MG63 (cell line): ENCODE measurements around the gene CCDC110. TPM values are rescaled to one million over a fixed set of nuclear protein-coding genes. Genes with fewer than 3 reads are reported as not detected.

Experiments used
- DNase-seq: peaks from one replicate; pipeline ENCODE4 v3.0.0-alpha.2; 2020
- H3K27me3 ChIP-seq: fragments of 250-450 bp; sonication (Bioruptor Pico); 2 replicates; pipeline ENCODE4 v1.5.1; 2020; ENCODE audit warnings: mild to moderate bottlenecking, moderate library complexity
- H3K36me3 ChIP-seq: fragments of 250-450 bp; sonication (Bioruptor Pico); 2 replicates; pipeline ENCODE4 v1.5.1; 2020; ENCODE audit warnings: mild to moderate bottlenecking, moderate library complexity
- H3K4me3 ChIP-seq: fragments of 250-450 bp; sonication (Bioruptor Pico); 2 replicates; pipeline ENCODE4 v1.5.1; 2020; ENCODE audit warnings: mild to moderate bottlenecking, moderate library complexity
- H3K9me3 ChIP-seq: fragments of 250-450 bp; sonication (Bioruptor Pico); 2 replicates; pipeline ENCODE4 v1.5.1; 2020; ENCODE audit warnings: mild to moderate bottlenecking, moderate library complexity
- total RNA-seq: library from RNA; depleted of rRNA; stranded (reverse); fragments of >200 nt; shearing (Covaris generic); gene quantifications from 2 replicates; pipeline ENCODE4 v1.2.3, GENCODE V29; 2014; ENCODE audit warnings: low replicate concordance; rRNA removed

The CCDC110 gene
- total RNA-seq, 1 experiment from 2014 or later, result not detected

DNA sequence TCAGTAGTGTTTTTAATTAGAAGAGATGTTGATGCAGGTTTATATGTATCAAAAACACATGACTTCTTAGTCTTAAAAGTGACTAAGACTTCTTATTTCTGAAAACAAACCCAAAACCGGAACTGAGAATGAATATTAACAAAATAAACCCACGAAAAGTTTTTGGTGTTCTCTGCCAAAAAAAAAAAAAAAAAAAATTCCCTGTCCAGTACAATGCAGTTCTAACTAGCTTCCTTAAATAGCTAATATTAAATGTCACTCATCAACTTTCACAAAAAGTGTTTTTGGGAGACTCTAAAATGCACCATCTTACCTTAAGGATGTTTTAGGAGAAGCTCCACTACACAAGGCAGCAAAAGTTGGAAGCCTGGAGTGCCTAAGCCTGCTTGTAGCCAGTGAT lies 72.9 kb downstream of the CCDC110 start:
- no peaks in the 10 kb centered on the region; the same call in 1 of the 2 replicates for H3K36me3 ChIP-seq
- no peak for DNase-seq
- no peaks in the 10 kb centered on the region for H3K27me3 ChIP-seq
- no peak overlapping the region for H3K4me3 ChIP-seq
- H3K9me3 ChIP-seq, result no peaks in the 10 kb centered on the region

DNA sequence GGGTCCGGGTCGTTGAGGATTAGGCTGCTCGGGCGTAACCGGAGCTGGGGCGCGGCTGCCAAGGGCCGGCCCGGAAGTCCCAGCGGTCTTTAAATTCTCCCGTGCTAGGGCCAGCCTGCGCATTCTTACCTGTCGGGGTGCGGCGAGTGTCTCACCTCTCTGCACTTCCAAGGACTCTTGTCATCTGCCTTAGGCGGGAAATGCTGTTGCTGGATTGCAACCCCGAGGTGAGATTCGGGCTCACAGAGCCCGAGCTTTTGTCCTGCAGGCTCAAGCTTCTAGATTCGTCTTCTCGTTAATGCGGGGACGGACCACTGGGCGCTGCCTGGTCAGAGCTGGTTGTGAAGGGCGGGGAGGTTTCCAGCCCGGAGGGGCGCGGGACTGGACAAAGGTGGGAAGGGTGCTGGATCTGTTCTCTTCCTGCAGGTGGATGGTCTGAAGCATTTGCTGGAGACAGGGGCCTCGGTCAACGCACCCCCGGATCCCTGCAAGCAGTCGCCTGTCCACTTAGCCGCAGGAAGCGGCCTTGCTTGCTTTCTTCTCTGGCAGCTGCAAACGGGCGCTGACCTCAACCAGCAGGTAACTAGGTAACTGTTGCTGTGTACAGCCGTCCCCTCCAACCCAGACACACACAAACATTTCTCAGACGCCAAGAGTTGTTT lies 74.7 kb downstream of the CCDC110 start, which contains the start of gene ANKRD37:
Gene ANKRD37 (plus strand): TSS at position 118 of the 662 bp plus-strand sequence. CDS start 83 bp downstream, at position 201.
- H3K27me3 ChIP-seq, result no peaks in the 10 kb centered on the region
- H3K36me3 ChIP-seq, result no peaks in the 10 kb centered on the region; the same call in 1 of the 2 replicates
- H3K4me3 ChIP-seq, result peak within 1 kb of the TSS; percentile 68
- H3K9me3 ChIP-seq, result no peaks in the 10 kb centered on the region
- no peak for DNase-seq

DNA sequence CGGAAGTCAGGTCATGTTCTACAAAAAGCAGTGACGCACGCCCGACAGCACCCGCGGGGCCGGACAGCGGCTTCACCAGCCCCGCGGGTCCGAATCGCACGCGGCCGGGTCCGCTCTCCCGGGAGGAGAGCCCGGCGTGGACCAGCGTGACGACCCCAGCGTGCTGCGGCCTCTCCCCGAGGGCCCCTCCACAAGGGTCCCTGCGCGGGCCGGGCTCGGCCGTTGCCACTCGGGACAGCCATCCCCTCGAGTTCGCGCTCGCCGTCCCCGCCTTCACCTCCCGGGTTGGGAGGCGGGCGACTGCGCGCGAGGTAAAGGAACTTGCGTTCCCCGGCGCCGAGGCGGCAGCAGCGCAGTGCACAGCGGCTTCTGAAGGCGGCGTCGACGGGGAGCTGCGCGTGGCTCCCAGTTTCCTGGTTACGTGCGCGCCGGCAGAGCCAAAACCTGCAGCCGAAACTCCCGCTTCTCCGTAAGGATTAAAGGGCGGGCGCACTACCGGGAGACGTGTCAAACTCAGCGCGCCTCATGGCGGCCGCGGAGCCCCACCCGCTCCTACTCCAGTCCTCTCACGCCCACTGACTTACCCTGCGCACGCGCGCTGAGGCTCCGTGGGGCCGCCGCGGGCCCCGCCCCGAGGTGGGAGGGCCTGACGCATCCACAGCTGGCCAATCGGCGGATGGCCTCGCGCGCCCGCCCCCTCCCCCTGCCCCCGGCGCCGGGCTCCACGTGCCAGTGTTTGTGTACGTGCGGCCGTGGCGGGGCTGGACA lies 75.4 kb downstream of the CCDC110 start:
- Histone ChIP-seq H3K4me3 (peak overlapping the region; percentile 68), H3K27me3 (no peaks in the 10 kb centered on the region), H3K36me3 (no peaks in the 10 kb centered on the region; the same call in 1 of the 2 replicates), H3K9me3 (no peaks in the 10 kb centered on the region)
- DNase-seq, result peak; percentile 93

DNA sequence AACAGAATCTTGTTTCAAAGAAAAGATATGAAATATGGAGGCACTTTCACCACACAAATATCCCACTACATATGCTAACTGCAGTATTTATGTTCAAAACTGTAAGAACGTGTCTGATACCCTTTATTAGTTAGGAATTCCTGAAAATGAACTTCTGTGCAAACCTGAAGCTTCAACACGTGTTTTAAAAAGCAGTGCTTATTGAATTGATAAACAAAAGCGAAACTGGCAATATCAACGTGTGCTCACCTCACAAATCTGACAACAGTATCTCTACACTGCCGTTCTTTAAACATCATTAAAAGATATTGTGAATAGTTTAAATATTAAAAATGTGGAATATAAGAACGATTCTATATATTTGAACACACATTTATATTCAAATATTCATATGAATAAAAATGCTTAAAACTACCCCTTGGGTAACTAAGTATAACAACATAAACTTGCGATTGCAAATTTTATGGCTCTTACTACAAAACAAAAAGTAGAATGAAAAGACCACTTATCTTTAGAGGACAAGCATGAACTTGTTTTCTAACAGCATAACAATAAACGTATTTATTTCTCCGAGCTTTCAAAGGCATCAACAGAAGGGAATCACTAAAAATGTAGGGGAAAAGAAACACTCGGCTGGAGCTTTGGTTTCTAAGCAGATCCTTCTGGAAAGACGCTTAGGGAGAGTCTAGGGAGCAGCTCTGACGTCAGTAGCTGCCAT lies 76.1 kb downstream of the CCDC110 start, which contains the start of gene LRP2BP:
Gene LRP2BP (minus strand): TSS at position 687 of the 718 bp plus-strand sequence. CDS start 17,738 bp downstream, outside the sequence.
- no peak for DNase-seq
- Histone ChIP-seq H3K9me3 (no peaks in the 10 kb centered on the region), H3K4me3 (peak within 1 kb of the TSS; percentile 68), H3K27me3 (no peaks in the 10 kb centered on the region), H3K36me3 (no peaks in the 10 kb centered on the region)

Other genes with a start within 250 kb of the CCDC110 start
- gene LRP2BP, start 75.8 kb downstream of the CCDC110 start, total RNA-seq, result 0.43 TPM in 1 of 2 replicates, not detected in the other
- 1.2 and 1.7 TPM in 2 replicates for gene ANKRD37, start 74.9 kb downstream of the CCDC110 start, total RNA-seq
- 12.2 and 19.9 TPM in 2 replicates for gene UFSP2, start 45.8 kb downstream of the CCDC110 start, total RNA-seq
- 0.26 TPM in 1 of 2 replicates, not detected in the other for gene PDLIM3, start 63.8 kb upstream of the CCDC110 start, total RNA-seq